Loucy (cell line): ENCODE data around the gene GSG1L.

ENCODE experiments used
- EZH2phosphoT487 ChIP-seq: fragments of 200-600 bp; IDR thresholded peaks from 2 replicates; pipeline ENCODE4 v1.6.1; 2018; ENCODE audit warnings: antibody characterized with exemption, mild to moderate bottlenecking, moderate library complexity, borderline replicate concordance
- TF ChIP-seq, protein P1 (sequence below): fragments of 200-600 bp; sonication (generic); conservative IDR thresholded peaks from 2 replicates; pipeline ENCODE4 v1.5.1; 2014; ENCODE audit warnings: mild to moderate bottlenecking, antibody characterized with exemption, low read length

GRCh38 chr16:27844826-27845225 is 218.7 kb downstream of the GSG1L start:
- TF ChIP-seq, protein P1, sequence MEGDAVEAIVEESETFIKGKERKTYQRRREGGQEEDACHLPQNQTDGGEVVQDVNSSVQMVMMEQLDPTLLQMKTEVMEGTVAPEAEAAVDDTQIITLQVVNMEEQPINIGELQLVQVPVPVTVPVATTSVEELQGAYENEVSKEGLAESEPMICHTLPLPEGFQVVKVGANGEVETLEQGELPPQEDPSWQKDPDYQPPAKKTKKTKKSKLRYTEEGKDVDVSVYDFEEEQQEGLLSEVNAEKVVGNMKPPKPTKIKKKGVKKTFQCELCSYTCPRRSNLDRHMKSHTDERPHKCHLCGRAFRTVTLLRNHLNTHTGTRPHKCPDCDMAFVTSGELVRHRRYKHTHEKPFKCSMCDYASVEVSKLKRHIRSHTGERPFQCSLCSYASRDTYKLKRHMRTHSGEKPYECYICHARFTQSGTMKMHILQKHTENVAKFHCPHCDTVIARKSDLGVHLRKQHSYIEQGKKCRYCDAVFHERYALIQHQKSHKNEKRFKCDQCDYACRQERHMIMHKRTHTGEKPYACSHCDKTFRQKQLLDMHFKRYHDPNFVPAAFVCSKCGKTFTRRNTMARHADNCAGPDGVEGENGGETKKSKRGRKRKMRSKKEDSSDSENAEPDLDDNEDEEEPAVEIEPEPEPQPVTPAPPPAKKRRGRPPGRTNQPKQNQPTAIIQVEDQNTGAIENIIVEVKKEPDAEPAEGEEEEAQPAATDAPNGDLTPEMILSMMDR, result no peak
- TF ChIP-seq EZH2phosphoT487, result no peak
